Measurements from ENCODE around the gene TNIP2.

Gene TNIP2

DNA sequence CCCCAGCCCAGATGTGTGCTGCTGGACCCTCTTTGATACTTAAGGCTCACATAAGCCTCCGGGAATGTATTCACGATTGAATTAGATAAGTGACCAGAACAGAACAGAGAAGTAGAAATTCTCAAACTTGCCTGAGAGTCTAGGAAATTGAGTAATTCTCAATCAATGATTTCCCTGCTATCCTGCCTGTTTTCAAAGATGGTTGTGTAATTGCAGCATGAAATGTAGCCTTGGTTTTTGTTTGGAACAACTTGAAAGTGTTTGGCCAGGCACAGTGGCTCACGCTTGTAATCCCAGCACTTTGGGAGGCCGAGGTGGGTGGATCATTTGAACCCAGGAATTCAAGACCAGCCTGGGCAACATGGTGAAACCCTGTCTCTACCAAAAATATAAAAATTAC is 41.2 kb downstream of the TNIP2 start:
- DNase-seq, result no peak

- peak; percentile 58 for DNase-seq
These were observed 41.9 kb downstream of the TNIP2 start for GRCh38 chr4:2714061-2714770.

GRCh38 chr4:2713337-2713736 is 42.8 kb downstream of the TNIP2 start:
- DNase-seq, result no peak

DNA sequence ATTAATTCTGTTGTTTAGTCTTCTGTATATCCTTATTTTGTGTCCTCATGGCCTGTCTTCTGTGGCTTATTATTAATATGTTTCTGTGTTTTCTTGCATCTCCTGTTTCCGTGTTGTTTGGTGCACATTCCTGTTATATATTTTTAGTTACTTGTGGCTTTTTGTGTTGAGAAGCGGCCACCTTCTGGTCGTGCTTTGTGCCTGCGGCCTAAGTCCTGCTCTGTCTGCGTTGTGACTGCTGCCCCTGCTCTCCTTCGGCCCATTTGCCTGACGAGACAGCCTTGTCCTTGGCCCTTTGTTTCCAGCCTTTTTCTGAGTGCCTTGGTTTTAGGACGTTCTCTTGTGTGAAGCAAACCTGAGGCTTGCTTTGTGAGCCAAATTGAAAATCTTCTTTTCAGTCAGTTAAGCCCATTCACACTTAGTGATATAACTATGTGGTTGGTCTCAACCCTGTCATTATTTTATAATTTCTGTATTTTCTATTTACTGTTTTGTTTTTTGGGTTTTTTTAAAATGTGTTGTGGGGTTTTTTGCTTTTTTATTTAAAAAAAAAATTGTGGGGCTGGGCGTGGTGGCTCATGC is 43.8 kb downstream of the TNIP2 start:
- no peak for DNase-seq

DNA sequence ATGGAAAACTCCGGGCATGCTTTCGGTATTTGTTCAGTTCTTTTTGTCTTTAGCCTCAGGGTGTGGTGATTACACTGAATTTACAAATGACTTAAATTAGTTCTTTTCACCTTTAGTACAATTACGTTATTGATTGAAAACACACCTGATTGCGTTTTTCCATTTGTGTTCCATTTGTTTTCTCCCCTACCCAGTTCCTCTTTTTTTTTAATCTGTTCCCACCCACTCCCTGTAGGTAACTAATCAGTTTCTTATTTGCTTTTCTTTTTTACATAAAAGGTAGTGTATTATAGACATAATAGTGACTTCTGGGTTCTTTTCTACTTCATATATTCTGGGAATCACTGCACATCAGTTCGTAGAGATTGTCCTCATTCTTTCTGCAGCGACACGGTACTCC is 53.4 kb downstream of the TNIP2 start:
- DNase-seq, result no peak

DNA sequence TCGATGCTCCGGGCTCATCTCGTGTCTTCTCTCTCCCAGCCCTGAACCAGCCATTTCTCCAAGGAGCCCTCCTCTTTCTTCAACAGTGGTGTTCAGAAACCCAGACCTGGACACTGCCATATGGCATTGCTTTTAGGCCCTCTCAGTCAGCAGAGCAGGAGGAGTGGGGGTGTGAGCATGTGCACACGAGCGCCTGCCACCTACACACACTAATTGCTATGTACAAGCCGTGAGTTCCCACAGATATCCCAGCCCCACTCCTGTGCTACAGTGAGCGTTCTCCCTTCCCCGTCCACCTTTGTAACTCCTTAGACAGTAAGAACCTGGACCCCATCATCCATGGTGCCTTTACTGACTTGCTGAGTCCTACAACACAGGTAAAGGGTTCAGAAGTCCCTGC is 53.8 kb downstream of the TNIP2 start:
- no peak for DNase-seq

GRCh38 chr4:2700031-2700430 is 56.1 kb downstream of the TNIP2 start:
- DNase-seq, result no peak

DNA sequence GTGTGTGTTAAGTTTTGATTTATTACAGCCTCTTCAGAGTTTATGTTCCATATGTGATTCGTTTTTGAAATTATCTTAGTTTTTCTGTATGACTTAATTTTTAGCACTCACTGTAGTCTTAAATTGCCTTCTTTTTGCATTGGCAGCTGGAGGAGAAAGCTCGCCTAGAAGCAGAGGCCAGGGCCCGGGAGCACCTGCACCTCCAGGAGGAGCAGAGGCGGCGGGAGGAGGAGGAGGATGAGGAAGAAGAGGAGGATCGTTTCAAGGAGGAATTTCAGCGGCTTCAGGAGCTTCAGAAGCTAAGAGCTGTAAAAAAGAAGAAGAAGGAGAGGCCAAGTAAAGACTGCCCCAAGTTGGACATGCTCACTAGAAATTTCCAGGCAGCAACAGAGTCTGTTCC is 56.6 kb downstream of the TNIP2 start:
- no peak for DNase-seq

- DNase-seq, result no peak
These were observed 57.1 kb downstream of the TNIP2 start for GRCh38 chr4:2698951-2699505.

- no peak for DNase-seq
These were observed 57.6 kb downstream of the TNIP2 start for GRCh38 chr4:2698504-2698903.

DNA sequence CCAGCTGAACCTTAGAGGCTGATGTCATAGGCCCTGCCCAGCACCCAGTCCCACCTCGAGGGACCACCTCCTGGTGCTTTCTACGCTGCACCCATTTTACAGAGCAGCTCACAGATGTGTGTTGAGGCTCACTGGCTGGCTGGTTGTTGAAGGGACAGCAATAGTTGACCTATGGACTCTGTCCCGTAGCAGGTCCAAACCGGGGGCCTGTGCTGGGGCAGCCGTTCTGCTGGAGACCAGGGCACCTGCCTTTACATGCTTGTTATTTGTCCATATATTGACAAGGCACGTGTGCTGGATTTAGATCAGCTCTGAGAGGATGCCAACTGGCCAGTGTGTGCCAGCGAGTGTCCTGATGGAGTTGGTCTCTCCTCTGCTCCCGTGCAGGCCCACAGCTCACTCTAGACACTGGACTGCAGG is 58.1 kb downstream of the TNIP2 start:
- no peak for DNase-seq

DNA sequence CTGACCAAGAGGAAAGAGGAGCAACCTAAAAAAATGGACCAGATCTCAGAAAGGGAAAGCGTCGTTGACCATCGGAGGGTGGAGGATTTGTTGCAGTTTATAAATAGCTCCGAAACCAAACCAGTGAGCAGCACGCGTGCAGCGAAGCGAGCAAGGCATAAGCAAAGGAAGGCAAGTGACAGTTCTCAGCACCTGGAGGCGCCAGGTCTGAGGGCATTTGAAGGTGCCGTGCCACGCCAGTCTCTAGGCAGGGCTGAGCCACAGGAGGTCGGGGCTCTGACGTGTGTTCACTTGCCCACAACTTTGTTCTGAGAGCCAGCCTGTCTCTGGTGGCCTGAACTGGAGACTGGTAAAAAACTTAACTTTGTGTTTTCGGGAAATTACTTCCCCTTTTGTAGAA is 59.7 kb downstream of the TNIP2 start:
- DNase-seq, result no peak

- no peak for DNase-seq
These were observed 60.6 kb downstream of the TNIP2 start for GRCh38 chr4:2695346-2696060.

GRCh38 chr4:2694691-2695090 is 61.4 kb downstream of the TNIP2 start:
- no peak for DNase-seq

GRCh38 chr4:2691952-2692435 is 64.1 kb downstream of the TNIP2 start:
- no peak for DNase-seq
